Mucosa of descending colon (tissue), 3 donors: ENCODE data around the gene RNF4. TPM values are rescaled to one million over a fixed set of nuclear protein-coding genes. Genes with fewer than 3 reads are reported as not detected.

Experiments used
- ATAC-seq: fragments of 200-7000 bp; cut with Tn5 transposase; one replicate; pipeline ENCODE4 v1.9.1; 2020; ENCODE audit warnings: mild to moderate bottlenecking, moderate library complexity
- DNase-seq, 3 donors: peaks; one replicate each; pipeline ENCODE4 v3.0.0-alpha.2; 2020
- H3K36me3 ChIP-seq: fragments of 200-600 bp; one replicate; pipeline ENCODE4 v1.8.0; 2021; ENCODE audit warnings: low read depth, mild to moderate bottlenecking
- H3K4me1 ChIP-seq: fragments of 200-600 bp; one replicate; pipeline ENCODE4 v1.8.0; 2021; ENCODE audit warnings: low read depth, mild to moderate bottlenecking
- H3K4me3 ChIP-seq: fragments of 200-600 bp; one replicate; pipeline ENCODE4 v1.8.0; 2021; ENCODE audit warnings: mild to moderate bottlenecking
- H3K9me3 ChIP-seq: fragments of 200-600 bp; one replicate; pipeline ENCODE4 v1.8.0; 2021; ENCODE audit warnings: mild to moderate bottlenecking
- CTCF ChIP-seq: fragments of 200-600 bp; IDR thresholded peaks from one replicate; pipeline ENCODE4 v1.8.0; 2022; ENCODE audit warnings: antibody characterized with exemption, mild to moderate bottlenecking
- intact Hi-C, 2 donors: fragments of 100-400 bp; cut with DNase I in 1 of 2; cut with micrococcal nuclease in 1 of 2; formaldehyde crosslinking; loops; one replicate each; pipeline versions ENCODE4 v1.11.0 to v1.11.1; 2022; cut with DNase I, micrococcal nuclease
- total RNA-seq, 3 donors: library from RNA; stranded (reverse); fragmentation: NEBNext Ultra II Directional in 2 of 3; extraction: Animal tissue kit (Norgen Biotek cat#: 25700) in 2 of 3; gene quantifications; one replicate each; pipeline versions ENCODE4 v1.2.1 to v1.2.4, GENCODE V29; 2021 to 2023
- donor health status: DM: no; HTN: no; CAD: no; lungs with moderate emphysema.
- donor health status: DM: no; HTN: no; CAD: no.
- donor health status: DM: no; HTN: yes; CAD: no.

The RNF4 gene
- total RNA-seq, 3 donors from 2014 or later: 48.0 to 55.1 (median 51.9) TPM

- intact Hi-C loops: no loop called here
- ATAC-seq: no peak
- Histone ChIP-seq H3K4me1 (no peaks in the 10 kb centered on the region), H3K9me3 (no peaks in the 10 kb centered on the region), H3K36me3 (no peaks in the 10 kb centered on the region), H3K4me3 (no peak overlapping the region)
- no peak for DNase-seq
- TF ChIP-seq CTCF: no peak
Measured at GRCh38 chr4:2497324-2497723, 28.4 kb downstream of the RNF4 start.

- H3K9me3 ChIP-seq: no peaks in the 10 kb centered on the region
- no peaks in the 10 kb centered on the region for H3K4me1 ChIP-seq
- intact Hi-C loops: no loop called here
- peak; percentile 59 for ATAC-seq
- H3K4me3 ChIP-seq: no peak overlapping the region
- peak in 1 of 3 donors; percentile 22 for DNase-seq
- TF ChIP-seq CTCF: no peak
- H3K36me3 ChIP-seq: no peaks in the 10 kb centered on the region
Measured at GRCh38 chr4:2497931-2498330, 29.0 kb downstream of the RNF4 start.

GRCh38 chr4:2500547-2500946 lies 31.6 kb downstream of the RNF4 start:
- intact Hi-C loops: no loop called here
- Histone ChIP-seq H3K9me3 (no peaks in the 10 kb centered on the region), H3K4me3 (no peak overlapping the region), H3K36me3 (no peaks in the 10 kb centered on the region), H3K4me1 (no peaks in the 10 kb centered on the region)
- no peak for DNase-seq
- no peak for ATAC-seq
- TF ChIP-seq CTCF: no peak

GRCh38 chr4:2501034-2501594 lies 32.2 kb downstream of the RNF4 start:
- no peaks in the 10 kb centered on the region for H3K9me3 ChIP-seq
- no peak overlapping the region for H3K4me3 ChIP-seq
- no peak for TF ChIP-seq CTCF
- H3K36me3 ChIP-seq: no peaks in the 10 kb centered on the region
- H3K4me1 ChIP-seq: no peaks in the 10 kb centered on the region
- DNase-seq (no peak), ATAC-seq (no peak)
- intact Hi-C loops: no loop called here

GRCh38 chr4:2503809-2504208 lies 34.9 kb downstream of the RNF4 start:
- Histone ChIP-seq H3K36me3 (no peaks in the 10 kb centered on the region), H3K9me3 (no peaks in the 10 kb centered on the region), H3K4me3 (no peak overlapping the region), H3K4me1 (no peaks in the 10 kb centered on the region)
- intact Hi-C loops: no loop called here
- TF ChIP-seq CTCF: no peak
- DNase-seq (no peak), ATAC-seq (no peak)

- no peak for ATAC-seq
- H3K4me1 ChIP-seq: no peaks in the 10 kb centered on the region
- no peak for TF ChIP-seq CTCF
- no peaks in the 10 kb centered on the region for H3K9me3 ChIP-seq
- no peak for DNase-seq
- intact Hi-C loops: no loop called here
- H3K4me3 ChIP-seq: no peak overlapping the region
- H3K36me3 ChIP-seq: peaks cover 5% of the 10 kb centered on the region
Measured at GRCh38 chr4:2507259-2507658, 38.4 kb downstream of the RNF4 start.
